Stimulated activated CD8-positive, alpha-beta memory T cell treated with anti-CD3 and anti-CD28 coated beads, Interleukin-4, amount 100 ng/mL, for 1 hour (primary cell): ENCODE data around the gene HERC4.
"Not testable (repeated sequence)": the region's sequence is repeated elsewhere in the genome, so short reads cannot be mapped to it uniquely, and the experiment has no call there.

ENCODE experiments used
- DNase-seq, 2 donors: peaks; one replicate each; pipeline ENCODE4 v3.0.0-alpha.2; 2020; ENCODE audit warnings: low read depth in 2 of 2, low spot score in 1 of 2

Gene HERC4

DNA sequence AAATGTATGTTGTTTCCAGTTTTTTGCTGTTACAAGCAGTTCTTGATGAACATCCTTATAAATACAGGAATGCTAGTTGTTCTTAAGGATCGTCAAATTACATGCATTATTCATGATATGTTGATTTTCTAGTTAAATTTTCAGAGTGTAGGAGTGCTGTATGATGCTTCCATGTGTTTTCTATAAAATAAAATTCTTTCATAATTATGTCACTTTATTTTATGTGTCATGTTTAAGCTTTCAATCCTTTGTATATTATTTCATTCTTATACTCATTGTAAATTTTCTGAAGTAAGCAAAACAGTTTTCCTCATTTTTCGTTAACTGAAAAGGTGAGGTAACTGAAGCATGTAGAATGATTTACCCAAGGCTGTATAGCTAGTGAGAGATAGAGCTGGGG lies 17.4 kb upstream of the HERC4 start:
- no peak for DNase-seq

DNA sequence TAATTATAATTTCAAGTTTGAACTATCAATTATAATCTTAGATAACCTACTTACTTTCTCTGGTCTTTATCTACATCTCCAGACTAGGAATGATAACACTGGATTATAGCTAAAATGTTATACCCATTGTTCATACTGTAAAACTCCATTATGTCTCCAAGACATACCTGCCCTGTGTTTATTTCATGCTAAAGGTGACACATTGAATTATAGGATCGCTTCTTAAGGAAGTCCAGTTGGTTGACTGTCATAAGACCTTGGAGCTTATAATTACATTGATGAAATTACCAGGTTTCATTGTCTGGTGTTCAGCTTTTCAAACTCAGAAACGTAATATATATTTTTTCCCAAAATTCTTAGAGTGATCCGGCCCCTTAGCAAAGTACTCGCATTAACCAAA lies 15.5 kb upstream of the HERC4 start:
- DNase-seq = no peak

DNA sequence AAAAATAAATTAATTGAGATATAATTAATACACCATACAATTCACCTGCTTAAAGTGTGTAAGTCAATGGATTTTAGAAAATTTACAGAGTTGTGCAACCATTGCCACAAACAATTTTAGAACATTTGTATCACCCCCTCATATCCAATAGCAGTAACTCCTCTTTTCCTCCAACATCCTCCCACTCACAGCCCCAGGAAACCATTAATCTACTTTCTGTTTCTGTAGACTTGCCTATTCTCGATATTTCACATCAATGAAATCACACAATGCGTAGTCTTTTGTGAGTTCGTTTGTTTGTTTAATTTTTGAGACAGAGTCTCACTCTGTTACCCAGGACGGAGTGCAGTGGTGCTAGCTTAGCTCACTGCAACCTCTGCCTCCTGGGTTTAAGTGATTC lies 13.7 kb upstream of the HERC4 start:
- no peak for DNase-seq

DNA sequence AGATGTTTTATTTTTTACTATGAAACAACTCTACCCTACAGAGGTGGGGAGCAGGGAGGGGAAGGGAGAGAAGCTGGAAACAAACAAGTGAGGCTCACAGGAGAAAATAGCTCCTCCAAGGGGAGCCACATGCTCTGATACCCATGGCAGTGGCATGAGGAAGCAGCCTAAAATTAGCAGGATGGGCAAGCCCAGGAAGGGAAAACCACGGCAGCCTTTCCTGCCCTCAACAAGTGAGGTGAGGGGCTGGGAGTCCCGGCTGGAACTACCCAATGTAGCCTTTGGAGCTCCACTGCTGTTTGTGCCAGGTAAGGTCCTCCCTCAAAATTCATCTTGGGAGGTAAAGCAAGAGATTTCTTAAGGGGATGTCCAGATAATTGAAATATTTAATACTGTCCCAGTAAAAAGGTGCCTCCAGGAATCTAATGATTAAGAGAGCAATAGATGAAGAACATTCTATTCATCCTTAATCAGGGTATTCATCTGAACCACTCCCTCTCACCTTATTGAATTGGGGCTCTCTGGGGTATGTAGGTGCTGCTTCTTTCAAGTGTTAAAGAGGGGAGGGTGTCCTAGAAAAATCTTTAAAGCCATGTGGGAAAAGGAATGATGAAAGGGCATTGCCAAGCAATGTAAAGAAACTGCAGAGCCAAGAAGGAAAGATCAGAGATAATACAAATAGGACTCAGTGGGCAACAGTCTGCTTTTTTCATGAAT lies 12.8 kb upstream of the HERC4 start:
- DNase-seq = no peak

DNA sequence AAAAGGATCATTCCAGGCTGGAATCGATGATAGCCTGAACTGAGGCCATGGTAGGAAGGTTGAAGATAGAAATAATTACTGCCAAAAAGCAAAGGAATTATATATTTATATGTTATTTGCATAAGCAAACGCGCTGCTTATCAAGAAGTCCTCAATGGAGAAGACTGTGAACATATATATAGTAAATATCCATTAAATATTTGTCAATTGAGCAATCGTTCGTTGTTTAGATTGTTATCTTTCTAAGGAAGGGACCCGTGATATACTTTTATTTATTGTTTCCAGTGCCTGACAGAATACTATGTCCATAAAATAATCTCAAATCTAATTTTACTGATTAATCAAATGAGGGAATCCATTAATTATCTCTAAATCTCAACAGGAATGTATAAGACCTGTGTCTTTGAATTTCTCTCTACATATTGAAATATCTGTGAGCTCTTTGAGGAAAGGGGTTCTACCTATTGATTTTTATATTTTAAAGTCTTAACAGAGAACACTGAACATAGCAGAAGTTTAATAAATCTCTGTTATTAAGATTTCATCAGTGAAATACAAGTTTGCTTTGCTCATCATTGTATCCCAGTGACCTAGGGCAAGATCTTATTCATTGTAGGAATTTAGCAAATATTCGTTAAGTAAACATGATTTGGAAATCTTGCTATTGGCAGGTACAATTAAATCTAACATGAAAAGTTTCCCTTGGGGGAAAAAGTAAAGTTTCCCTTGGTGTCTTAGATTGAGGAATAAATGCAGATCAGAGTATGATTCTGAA lies 12.0 kb upstream of the HERC4 start:
- no peak for DNase-seq

DNA sequence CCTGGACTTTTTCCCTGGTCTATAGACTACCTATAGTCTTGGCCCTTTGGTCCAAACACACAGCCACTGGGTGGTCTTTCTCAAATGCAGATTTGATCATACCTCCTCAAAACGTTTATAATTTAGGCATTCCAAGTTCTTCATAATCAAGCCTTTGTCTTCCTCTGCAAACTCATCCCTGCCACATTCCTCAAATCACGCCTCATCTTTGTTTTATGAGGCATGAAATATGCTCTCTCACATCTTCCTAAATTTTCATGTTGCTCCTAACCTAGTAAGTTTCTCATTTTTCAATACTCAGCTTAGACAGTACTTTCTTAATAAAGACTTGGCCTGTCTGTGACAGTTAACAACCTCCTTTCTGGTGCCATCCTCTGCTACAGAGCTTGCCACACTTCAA lies 10.9 kb upstream of the HERC4 start:
- DNase-seq = no peak

DNA sequence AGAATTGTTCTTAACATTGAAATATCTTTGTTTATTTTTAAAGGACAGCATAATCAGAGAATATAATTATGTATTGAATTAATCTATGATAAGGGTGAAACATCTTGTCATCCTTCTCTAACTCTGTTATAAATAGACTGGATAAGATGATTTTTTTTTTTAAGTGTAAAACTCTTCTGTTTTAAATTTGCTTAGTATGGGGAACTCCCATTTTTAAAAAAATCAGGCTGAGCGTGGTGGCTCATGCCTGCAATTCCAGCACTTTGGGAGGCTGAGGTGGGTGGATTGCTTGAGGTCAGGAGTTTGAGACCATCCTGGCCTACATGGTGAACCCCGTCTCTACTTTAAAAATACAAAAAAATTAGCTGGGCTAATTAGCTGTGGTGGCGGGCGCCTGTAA lies 9.4 kb upstream of the HERC4 start:
- DNase-seq = no peak

DNA sequence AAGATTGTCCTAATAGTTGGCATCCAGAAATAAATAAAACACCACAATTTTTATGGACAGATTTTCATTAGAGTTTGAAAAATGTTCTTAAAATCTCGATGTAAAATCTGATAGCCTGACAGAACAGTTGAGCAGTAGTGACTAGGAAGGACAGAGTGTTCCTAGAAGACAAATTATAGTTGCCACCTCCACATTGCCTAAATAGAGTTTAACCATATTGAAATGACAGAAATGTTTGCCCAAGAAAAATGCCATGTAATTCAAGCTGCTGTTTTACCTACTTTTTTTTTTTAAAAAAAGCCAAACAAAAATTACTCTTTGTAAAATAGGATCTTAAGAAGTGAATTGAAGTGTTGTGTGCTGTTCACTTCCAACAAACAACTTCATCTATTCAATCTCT lies 8.9 kb upstream of the HERC4 start:
- no peak for DNase-seq

DNA sequence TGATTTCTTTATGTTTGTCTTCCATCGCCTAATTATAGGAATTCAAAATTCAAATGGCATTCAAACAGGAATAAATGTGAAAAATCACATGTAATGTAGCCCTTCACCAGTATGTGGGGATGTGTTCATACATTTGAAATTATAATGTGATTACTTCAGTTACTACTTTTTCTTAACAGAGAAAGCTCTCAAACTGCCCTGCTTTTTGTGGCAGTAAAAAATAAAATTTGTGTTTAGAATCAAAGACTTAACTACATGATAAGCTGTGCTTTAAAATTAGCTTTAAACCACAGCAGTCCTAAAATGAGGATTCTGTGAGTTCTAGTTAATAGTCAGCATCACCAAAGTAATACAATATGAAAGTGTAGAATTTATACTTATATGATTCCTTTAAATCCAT lies 7.8 kb upstream of the HERC4 start:
- no peak for DNase-seq

DNA sequence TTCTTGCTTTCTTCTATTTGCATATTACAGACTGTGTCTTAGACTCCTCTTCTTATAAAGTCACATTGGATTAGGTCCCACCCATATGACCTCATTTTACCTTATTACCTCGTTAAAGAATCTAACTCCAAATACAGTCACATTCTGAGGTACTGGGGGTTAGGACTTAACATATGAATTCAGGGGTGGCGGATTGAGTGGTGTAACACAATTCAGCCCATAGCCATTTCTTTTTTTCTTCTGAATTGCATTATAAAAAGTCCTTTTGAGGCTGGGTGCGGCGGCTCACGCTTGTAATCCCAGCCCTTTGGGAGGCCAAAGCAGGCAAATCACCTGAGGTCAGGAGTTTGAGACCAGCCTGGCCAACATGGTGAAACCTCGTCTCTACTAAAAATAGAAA lies 6.8 kb upstream of the HERC4 start:
- no peak for DNase-seq

DNA sequence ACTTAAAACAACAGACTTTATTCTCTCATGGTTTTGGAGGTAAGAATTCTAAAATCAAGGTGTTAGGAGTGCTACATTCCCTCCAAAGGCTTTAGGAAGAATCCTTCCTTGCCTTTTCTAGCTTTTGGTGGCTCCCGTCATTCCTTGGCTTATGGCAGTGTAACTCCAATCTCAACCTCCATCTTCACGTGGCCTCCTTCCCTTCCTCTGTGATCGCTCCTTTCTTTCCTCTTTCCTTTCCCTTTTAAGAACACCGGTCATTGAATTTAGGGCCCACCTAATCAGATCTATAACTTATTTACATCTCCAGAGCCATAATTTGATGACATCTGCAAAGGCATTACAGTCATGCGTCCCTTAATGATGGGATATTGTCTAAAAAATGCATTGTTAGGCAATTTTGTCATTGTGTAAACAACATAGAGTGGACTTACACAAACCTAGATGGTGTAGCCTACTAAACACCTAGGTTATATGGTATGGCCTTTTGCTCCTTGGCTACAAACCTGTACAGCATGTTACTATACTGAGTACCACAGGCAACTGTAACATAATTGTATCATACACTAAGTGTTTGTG lies 5.9 kb upstream of the HERC4 start:
- DNase-seq = no peak

DNA sequence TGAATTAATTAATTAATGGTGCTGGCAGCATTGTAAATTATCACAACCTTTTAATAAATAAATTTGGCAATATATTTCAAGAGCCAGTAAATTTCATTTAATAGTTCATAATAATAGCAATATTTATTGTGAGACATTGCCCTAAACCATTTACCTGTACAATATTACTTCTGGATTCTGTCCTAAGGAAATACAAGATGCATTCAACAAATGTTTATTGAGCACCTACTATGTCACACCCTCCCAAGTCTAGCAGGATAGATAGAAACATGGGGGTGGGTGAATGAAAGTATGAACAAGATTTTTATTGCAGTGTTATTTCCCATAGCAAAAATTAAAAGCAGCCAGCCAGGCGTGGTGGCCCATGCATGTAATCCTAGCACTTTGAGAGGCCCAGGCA lies 4.4 kb upstream of the HERC4 start:
- no peak for DNase-seq

DNA sequence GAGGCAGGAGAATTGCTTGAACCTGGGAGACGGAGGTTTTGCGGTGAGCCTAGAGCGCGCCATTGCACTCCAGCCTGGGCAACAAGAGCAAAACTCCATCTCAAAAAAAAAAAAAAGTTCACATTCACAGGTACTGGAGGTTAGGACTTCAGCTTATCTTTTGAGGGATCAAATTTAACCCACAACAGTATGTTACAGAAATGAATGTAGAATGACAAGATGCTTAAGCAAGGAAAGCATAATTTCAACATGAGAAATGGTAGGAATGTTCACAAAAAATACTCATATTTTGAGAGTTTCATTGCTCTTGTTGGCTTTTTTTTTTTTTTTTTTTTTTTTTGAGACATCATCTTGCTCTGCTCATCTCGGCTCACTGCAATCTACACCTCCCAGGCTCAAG lies 1.9 kb upstream of the HERC4 start:
- DNase-seq = no peak

DNA sequence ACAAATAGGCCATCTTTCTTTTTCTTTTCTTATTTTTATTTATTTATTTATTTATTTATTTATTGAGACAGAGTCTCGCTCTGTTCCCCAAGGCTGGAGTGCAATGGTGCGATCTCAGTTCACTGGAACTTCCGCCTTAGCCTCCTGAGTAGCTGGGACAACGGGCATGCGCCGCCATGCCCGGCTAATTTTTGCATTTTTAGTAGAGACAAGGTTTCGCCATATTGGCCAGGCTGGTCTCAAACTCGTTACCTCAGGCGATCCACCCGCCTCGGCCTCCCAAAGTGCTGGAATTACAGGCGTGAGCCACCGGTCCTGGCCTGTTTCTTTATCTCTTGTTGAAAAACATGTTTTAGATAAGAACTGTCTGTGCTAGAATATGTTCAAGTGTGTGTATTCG lies 998 bp upstream of the HERC4 start:
- not testable (repeated sequence) for DNase-seq

DNA sequence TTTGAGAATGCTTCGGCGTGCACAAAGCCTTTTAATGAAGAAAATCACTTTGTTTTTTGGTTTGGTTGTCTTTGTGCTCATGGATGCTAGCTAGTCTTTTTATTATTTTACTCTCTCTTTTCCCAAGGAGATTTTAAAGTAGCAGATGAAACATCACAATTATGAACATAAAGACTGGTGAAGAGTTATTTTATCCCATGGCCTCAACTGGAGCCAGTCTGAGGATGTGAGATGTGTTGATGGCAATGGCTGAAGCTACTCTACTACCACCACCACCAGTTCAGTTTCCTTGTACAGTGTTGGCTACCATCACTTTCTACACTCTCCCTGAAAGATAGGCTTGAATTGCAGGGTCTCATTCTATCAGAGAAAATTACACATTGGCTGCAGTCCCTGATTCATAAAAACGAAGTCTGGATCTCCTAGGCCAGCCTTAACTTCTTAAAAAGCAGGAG lies 494 bp upstream of the HERC4 start:
- DNase-seq = no peak

DNA sequence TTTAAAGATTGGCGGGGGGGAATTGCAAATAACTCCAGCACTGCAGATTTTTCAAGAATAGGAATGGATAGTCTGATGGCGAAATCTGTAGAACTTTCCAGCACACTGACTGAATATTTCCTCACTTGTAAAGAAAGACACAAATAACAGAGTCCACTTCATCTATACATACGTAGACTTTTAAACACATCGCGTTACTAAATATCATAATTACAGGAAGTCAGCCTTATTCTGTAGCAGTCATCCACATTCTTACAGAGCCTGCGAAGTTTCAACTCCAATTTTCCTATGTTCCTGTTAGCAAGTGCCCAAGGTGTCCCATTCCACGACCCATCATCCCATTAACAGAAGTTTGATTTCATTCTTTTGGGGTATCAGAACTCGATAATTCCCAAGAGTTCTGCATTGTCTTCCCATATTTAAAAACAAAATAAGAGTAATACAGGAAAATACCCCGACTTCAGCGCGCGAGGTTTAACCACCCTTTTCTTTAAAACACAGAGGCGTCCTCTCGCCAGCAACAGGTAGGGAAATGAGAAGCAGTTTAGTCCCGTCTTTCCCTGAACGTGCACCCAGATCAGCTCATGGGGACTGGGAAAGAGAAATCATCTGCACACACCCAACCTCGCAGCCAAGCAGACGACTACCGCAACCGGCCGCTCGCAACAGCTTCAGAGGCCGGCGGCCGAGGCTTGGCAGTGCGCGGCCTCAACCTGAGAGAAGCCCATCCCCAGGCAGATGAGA lies 880 bp downstream of the HERC4 start:
- DNase-seq = no peak

DNA sequence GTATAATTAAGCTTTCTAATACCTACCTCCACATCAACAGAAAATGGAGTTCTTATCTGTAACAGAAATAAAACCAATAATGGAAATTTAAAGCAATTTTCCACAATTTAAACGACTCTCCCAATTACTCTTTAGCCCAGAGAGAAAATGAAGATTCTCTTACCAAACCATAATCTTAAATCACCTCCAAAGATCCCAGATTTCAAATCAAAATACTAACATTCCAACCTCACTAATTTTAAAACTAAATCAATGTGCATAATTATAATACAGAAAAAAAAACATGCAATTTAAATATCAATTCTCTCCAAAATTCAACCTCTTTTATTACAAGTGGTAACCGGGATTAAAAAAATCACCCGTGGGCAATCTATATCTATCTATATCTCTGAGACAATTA lies 1.5 kb downstream of the HERC4 start:
- no peak for DNase-seq

DNA sequence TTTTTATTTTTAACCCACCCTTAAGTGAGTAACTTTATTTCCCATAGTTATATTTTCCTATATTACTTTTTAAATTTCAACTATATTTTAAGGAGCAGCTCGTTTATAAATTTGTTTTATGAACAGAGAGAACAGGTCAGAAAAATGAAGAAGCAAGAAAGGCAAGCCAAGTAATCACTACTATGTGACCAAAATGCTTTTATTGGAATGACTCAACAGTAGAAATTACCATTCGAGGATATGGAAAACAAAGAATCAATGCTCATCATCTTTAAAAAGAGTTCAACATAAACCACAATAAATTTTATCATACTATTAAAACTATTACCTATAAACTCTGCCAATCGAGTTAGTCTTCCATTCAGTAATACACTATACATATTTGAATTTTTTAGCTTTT lies 7.6 kb downstream of the HERC4 start:
- no peak for DNase-seq

DNA sequence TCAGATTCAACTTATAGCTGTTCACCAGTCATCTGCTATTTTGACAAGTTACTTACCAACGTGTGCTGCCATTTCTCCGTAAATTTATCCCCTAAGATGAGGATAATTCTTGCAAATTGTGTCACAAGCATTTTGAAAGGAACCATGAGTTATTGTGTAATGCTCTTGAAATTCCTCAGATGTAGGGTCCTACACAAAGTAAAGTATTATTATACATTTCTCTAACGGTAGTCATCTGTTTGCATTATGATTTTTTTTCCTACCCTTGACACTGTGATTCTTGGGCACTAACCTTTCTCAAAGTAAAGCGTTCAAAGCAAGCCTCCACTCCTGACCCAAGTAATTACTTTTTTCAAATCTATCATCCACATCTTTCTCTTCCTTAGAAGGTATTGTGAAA lies 8.1 kb downstream of the HERC4 start:
- no peak for DNase-seq

DNA sequence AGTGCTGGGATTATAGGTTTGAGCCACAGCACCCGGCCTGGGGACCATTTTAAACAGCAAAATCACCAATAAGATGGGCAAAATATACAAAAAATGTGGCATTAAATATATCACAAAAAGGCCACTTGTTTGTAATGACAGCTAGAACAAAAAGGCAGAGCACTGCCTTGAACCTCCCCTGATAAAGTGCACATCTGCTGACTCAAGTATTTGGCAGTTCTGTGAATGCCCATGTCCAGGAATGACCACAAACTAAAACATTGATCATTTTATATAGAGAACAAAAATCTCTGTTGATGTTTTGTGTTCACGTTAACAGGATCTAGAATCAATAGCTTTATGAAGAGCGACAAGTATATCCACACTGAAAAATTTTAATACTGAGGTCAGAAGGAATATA lies 21.5 kb downstream of the HERC4 start:
- DNase-seq = no peak

DNA sequence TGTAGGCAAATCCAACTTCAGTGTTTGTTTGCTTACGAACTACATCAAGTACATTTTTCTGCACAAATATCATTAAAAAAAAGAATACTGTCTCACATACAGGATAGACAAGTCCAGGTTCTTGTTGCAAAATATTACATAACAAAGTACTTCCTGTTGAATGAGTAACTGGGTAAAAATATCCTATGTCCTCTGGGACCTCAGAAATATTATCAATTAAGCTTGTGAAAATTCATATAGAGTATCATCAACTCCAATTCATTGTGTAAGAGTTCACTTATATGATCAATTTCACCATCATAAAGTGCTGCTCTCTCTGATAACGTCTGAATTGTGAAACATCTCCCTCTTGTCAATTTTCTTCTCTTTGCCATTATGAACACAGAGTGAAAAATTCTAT lies 22.6 kb downstream of the HERC4 start:
- no peak for DNase-seq
